Activated T-helper 17 cell treated with anti-CD3 and anti-CD28 coated beads, Interleukin-2, amount 50 U/mL, for 72 hours (primary cell): ENCODE results near the gene PPCS. TPM values are rescaled to one million over a fixed set of nuclear protein-coding genes. Genes with fewer than 3 reads are reported as not detected.

Experiments
- ATAC-seq: fragments of 150-1000 bp; cut with Tn5 transposase; replicated peaks from 2 replicates; pipeline ENCODE4 v1.10.0; 2021; ENCODE audit warnings: mild to moderate bottlenecking, moderate library complexity
- H3K27ac Mint-ChIP-seq: one replicate; pipeline ENCODE4 v1.8.0; 2022; ENCODE audit warnings: mixed read lengths
- H3K27me3 Mint-ChIP-seq: one replicate; pipeline ENCODE4 v1.8.0; 2022; ENCODE audit warnings: mixed read lengths
- H3K36me3 Mint-ChIP-seq: one replicate; pipeline ENCODE4 v1.8.0; 2022; ENCODE audit warnings: low read depth, mild to moderate bottlenecking, mixed read lengths
- H3K4me1 Mint-ChIP-seq: one replicate; pipeline ENCODE4 v1.8.0; 2022; ENCODE audit warnings: mixed read lengths
- H3K4me3 Mint-ChIP-seq: one replicate; pipeline ENCODE4 v1.8.0; 2022; ENCODE audit warnings: mild to moderate bottlenecking, mixed read lengths
- H3K9me3 Mint-ChIP-seq: one replicate; pipeline ENCODE4 v1.8.0; 2022; ENCODE audit warnings: mixed read lengths
- total RNA-seq, 2 donors: library from RNA; stranded (reverse); gene quantifications; one replicate each; pipeline ENCODE4 v1.2.3, GENCODE V29; 2022

Gene PPCS
- total RNA-seq, 2 donors from 2014 or later: 34.9 to 40.9 TPM

GRCh38 chr1:42431514-42431913 is 24.8 kb upstream of the PPCS start:
- no peaks in the 10 kb centered on the region for H3K9me3 Mint-ChIP-seq
- ATAC-seq: no peak
- H3K27ac Mint-ChIP-seq: no peak overlapping the region
- no peaks in the 10 kb centered on the region for H3K36me3 Mint-ChIP-seq
- no peaks in the 10 kb centered on the region for H3K4me1 Mint-ChIP-seq
- no peaks in the 10 kb centered on the region for H3K27me3 Mint-ChIP-seq
- no peak overlapping the region for H3K4me3 Mint-ChIP-seq

- Mint-ChIP-seq H3K36me3 (no peaks in the 10 kb centered on the region), H3K9me3 (no peaks in the 10 kb centered on the region), H3K27me3 (peaks cover 4% of the 10 kb centered on the region), H3K4me1 (no peaks in the 10 kb centered on the region), H3K4me3 (no peak overlapping the region), H3K27ac (no peak overlapping the region)
- ATAC-seq: no peak
These were observed 23.6 kb upstream of the PPCS start for GRCh38 chr1:42432714-42433113.

DNA sequence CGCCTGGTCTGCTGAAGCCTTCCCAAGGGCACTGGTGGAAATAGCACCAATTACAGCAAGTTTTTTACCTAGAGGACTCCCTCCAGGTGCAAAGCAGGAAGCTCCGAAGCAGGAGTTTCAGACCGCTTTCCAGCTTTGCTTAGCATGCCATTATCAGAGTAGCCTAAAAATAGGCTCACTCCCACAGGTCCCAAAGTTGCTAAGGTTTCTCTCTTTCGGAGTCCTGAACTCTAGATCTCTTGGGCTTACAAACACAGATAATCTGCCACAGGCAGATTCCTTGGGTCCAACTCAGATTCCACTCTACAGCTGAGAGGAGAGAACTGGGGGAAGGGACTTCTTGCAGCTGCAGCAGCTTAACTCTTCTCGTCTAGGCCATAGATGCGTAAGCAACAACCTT is 23.0 kb upstream of the PPCS start:
- Mint-ChIP-seq H3K27ac (no peak overlapping the region), H3K4me1 (no peaks in the 10 kb centered on the region)
- ATAC-seq: no peak

DNA sequence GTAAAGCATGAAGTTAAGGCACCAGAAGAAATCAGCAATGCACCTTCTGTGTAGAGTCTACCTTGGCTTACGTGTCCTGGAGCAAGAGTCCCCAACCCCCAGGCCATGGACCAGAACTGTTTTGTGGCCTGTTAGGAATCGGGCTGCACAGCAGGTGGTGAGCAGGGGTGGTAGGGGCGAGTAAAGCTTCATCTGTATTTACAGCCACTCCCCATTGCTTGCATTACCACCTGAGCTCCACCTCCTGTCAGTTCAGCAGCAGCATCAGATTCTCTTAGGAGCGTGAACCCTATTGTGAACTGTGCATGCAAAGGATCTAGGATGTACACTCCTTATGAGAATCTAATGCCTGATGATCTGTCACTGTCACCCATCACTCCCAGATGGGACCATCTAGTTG is 22.0 kb upstream of the PPCS start:
- no peak for ATAC-seq
- Mint-ChIP-seq H3K36me3 (no peaks in the 10 kb centered on the region), H3K4me3 (no peak overlapping the region), H3K27me3 (peaks cover 7% of the 10 kb centered on the region), H3K9me3 (no peaks in the 10 kb centered on the region), H3K4me1 (no peaks in the 10 kb centered on the region), H3K27ac (no peak overlapping the region)

More for the DNA sequence above, 23.0 kb upstream of the PPCS start:
- H3K36me3 Mint-ChIP-seq: no peaks in the 10 kb centered on the region
- H3K9me3 Mint-ChIP-seq: no peaks in the 10 kb centered on the region
- peaks cover 5% of the 10 kb centered on the region for H3K27me3 Mint-ChIP-seq
- no peak overlapping the region for H3K4me3 Mint-ChIP-seq

- Mint-ChIP-seq H3K9me3 (no peaks in the 10 kb centered on the region), H3K27me3 (peaks cover 7% of the 10 kb centered on the region), H3K27ac (no peak overlapping the region), H3K4me3 (no peak overlapping the region), H3K36me3 (no peaks in the 10 kb centered on the region), H3K4me1 (no peaks in the 10 kb centered on the region)
- no peak for ATAC-seq
These were observed 16.4 kb upstream of the PPCS start for GRCh38 chr1:42439940-42440339.

DNA sequence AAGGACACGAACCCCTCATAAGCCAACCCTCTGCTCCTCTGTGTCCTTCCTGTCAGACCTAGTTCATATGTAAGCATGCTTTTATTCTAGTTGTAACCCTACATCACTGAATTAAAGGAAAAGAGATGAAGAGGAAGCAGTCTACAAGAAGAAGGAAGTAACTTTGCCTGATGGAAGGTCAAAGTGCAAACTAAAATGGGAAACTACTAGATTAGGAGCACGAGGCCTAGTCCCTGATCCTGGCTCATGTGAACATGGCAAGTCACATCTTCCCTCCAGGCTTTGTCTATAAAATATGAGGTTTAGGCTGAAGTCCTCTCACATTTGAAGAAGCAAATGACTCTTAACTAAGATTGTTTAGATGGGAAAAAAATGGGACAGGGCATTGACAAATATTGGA is 13.7 kb upstream of the PPCS start:
- peaks cover 3% of the 10 kb centered on the region for H3K27me3 Mint-ChIP-seq
- H3K9me3 Mint-ChIP-seq: no peaks in the 10 kb centered on the region
- no peaks in the 10 kb centered on the region for H3K4me1 Mint-ChIP-seq
- no peak for ATAC-seq
- no peak overlapping the region for H3K27ac Mint-ChIP-seq
- H3K36me3 Mint-ChIP-seq: no peaks in the 10 kb centered on the region
- H3K4me3 Mint-ChIP-seq: no peak overlapping the region

DNA sequence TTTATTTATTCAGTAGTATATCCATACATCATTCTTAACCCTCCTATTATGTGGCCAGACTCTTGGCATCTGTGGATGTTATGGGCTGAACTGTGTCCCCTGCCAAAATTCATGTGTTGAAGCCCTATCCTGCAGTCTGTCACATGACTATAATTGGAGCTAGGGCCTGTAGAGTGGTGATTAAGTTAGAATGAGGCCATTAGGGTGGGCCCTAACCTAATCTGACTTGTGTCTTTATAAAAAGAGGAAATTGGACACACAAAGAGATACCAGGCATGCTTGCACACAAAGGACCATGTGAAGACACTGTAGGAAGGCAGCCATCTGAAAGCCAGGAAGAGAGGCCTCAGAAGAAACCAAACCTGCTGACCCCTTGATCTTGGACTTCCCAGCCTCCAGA is 7.1 kb upstream of the PPCS start:
- Mint-ChIP-seq H3K4me3 (no peak overlapping the region), H3K27ac (no peak overlapping the region), H3K36me3 (no peaks in the 10 kb centered on the region), H3K9me3 (no peaks in the 10 kb centered on the region), H3K4me1 (no peaks in the 10 kb centered on the region), H3K27me3 (no peaks in the 10 kb centered on the region)
- no peak for ATAC-seq

DNA sequence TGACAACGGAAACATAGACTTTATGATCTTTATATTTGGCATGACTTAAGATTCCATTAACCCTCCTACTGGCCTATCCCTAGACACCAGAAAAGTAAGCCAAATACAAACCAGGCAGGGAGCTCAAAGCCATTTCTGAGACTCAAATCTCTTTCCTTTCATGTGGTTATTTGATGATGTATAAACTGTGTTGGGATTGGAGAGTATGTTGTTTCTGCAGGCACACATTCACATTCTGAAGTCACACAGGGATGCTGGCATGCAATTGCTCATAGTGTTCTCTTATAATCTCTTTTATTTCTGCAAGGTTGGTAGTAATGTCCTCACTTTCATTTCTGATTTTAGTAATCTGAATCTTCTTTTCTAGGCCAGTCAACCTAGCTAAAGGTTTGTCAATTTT is 6.3 kb upstream of the PPCS start:
- Mint-ChIP-seq H3K36me3 (no peaks in the 10 kb centered on the region), H3K9me3 (no peaks in the 10 kb centered on the region), H3K4me1 (no peaks in the 10 kb centered on the region), H3K27ac (no peak overlapping the region), H3K4me3 (no peak overlapping the region), H3K27me3 (no peaks in the 10 kb centered on the region)
- peak; percentile 82 for ATAC-seq

- H3K27ac Mint-ChIP-seq: no peak overlapping the region
- no peak overlapping the region for H3K4me3 Mint-ChIP-seq
- ATAC-seq: no peak
- H3K9me3 Mint-ChIP-seq: no peaks in the 10 kb centered on the region
- no peaks in the 10 kb centered on the region for H3K27me3 Mint-ChIP-seq
- peaks cover 14% of the 10 kb centered on the region for H3K4me1 Mint-ChIP-seq
- H3K36me3 Mint-ChIP-seq: peaks cover 26% of the 10 kb centered on the region
These were observed 3.0 kb upstream of the PPCS start for GRCh38 chr1:42453386-42453785.

DNA sequence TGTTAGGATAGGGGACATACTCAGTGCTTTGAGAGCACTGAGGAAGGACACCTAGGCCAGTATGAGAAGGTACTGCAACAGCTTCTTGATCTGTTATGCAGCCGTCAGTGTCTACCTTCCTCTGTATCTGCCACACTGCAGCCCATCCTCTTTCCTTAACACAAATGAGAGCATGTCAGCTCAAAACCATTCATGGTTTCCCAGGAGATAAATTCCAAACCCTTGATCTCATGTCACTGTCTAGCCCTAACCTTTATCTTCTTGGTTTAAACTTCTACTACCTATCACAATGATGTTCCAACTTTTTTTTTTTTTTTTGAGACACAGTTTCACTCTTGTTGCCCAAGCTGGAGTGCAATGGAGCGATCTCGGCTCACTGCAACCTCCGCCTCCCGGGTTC is 1.9 kb upstream of the PPCS start:
- Mint-ChIP-seq H3K27me3 (no peaks in the 10 kb centered on the region), H3K4me3 (no peak overlapping the region), H3K4me1 (peaks cover 14% of the 10 kb centered on the region), H3K27ac (no peak overlapping the region), H3K9me3 (no peaks in the 10 kb centered on the region), H3K36me3 (peaks cover 36% of the 10 kb centered on the region)
- ATAC-seq: no peak

- peak overlapping the region; percentile 95 for H3K27ac Mint-ChIP-seq
- H3K4me3 Mint-ChIP-seq: peak overlapping the region; percentile 88
- peaks cover 14% of the 10 kb centered on the region for H3K4me1 Mint-ChIP-seq
- ATAC-seq: peak; percentile 71
- H3K36me3 Mint-ChIP-seq: peaks cover 57% of the 10 kb centered on the region
- no peaks in the 10 kb centered on the region for H3K9me3 Mint-ChIP-seq
- no peaks in the 10 kb centered on the region for H3K27me3 Mint-ChIP-seq
These were observed 379 bp downstream of the PPCS start for GRCh38 chr1:42456754-42457089.

DNA sequence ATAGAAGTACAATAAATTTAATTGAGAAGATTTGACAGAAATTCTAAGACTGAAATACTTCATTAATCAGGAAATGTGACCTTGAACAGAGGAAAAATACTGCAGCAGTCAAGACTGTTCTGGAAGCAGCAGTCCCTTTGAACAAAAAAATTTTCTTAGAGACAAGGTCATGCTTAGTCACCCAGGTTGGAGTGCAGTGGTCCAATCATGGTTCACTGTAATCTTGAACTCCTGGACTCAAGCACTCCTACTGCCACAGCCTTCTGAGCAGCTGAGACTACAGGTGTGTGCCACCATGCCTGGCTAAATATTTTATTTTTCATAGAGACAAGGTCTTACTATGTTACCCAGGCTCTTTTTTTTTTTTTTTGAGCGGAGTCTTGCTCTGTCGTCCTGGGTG is 4.9 kb downstream of the PPCS start:
- Mint-ChIP-seq H3K27ac (no peak overlapping the region), H3K4me1 (peaks cover 20% of the 10 kb centered on the region), H3K27me3 (no peaks in the 10 kb centered on the region), H3K36me3 (peaks cover 56% of the 10 kb centered on the region), H3K9me3 (no peaks in the 10 kb centered on the region), H3K4me3 (no peak overlapping the region)
- ATAC-seq: no peak

- peak; percentile 100 for ATAC-seq
- peaks cover 39% of the 10 kb centered on the region for H3K36me3 Mint-ChIP-seq
- peaks cover 9% of the 10 kb centered on the region for H3K4me1 Mint-ChIP-seq
- H3K27me3 Mint-ChIP-seq: no peaks in the 10 kb centered on the region
- no peaks in the 10 kb centered on the region for H3K9me3 Mint-ChIP-seq
- peak within 1 kb of the TSS; percentile 90 for H3K27ac Mint-ChIP-seq
- H3K4me3 Mint-ChIP-seq: peak within 1 kb of the TSS; percentile 82
These were observed 6.8 kb downstream of the PPCS start, which contains the start of gene CCDC30 for GRCh38 chr1:42462828-42463763. Gene CCDC30, plus strand, starts transcription at chr1:42463286. Its CDS starts 17,266 bp downstream, at chr1:42480552.

DNA sequence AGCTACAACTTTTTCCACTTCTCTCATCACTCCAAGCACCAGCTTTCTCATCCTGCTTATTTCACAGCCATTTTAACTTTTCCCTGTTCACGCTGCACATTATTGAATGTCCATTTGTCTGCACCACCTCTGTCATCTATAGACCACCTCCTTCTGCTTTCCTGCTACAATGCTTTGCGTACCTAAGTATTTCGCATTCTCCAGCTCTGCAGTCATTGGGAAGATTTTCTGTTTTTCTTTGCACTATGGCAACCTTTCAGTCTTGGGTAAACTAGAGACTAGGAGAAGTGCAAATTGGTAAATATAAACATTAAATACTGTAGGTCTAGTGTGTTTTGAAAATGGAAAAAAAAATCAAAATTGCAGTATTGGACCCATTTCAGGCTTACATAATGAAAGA is 7.6 kb downstream of the PPCS start:
- Mint-ChIP-seq H3K36me3 (peaks cover 30% of the 10 kb centered on the region), H3K9me3 (no peaks in the 10 kb centered on the region), H3K4me1 (peaks cover 6% of the 10 kb centered on the region), H3K27me3 (no peaks in the 10 kb centered on the region), H3K27ac (peak overlapping the region; percentile 90), H3K4me3 (peak overlapping the region; percentile 82)
- ATAC-seq: no peak

DNA sequence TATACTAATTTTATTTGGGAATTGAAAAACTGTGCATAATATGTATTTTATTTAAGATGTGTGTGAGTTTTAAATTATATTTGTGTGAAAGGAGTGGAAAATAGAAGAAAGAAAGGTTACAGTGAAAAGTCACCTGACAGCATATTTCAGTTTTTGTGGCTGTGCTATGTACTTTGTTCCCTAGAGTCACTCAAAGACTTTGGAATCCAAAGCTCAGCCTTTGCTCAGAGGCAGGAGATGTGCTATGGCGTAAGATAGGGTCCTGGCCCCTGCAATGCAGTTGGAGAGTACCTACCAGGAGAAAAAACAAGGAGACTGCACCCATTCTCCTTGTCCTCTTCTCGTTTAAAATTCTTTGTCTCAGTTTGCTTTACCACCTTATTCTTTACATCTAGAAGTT is 9.7 kb downstream of the PPCS start:
- Mint-ChIP-seq H3K4me3 (no peak overlapping the region), H3K36me3 (peaks cover 9% of the 10 kb centered on the region), H3K27me3 (no peaks in the 10 kb centered on the region), H3K4me1 (peaks cover 6% of the 10 kb centered on the region), H3K9me3 (no peaks in the 10 kb centered on the region), H3K27ac (no peak overlapping the region)
- no peak for ATAC-seq
